A673 (cell line): Measurements from ENCODE around the gene VASH2. TPM values are rescaled to one million over a fixed set of nuclear protein-coding genes. Genes with fewer than 3 reads are reported as not detected.

ENCODE experiments used
- BruUV-seq: library from RNA; stranded (reverse); fragments of 400-500 nt; replicated peaks from 2 replicates; lab custom pipeline; 2021; lab: Mats Ljungman, UMichigan
- CTCF ChIA-PET: fragments of 300-600 bp; sonication (Branson Sonifier 250); formaldehyde crosslinking; loops from one replicate; lab custom pipeline; 2022; ENCODE audit warnings: antibody characterized with exemption; lab: Charles Lee
- POLR2A ChIA-PET: fragments of 300-600 bp; sonication (Branson Sonifier 250); formaldehyde crosslinking; loops from one replicate; lab custom pipeline; 2022; ENCODE audit warnings: antibody characterized with exemption; ENCODE audit not compliant: low non-redundant PET; lab: Charles Lee
- DNase-seq: peaks from one replicate; pipeline ENCODE4 v3.0.0-alpha.2; 2015; ENCODE audit warnings: low spot score
- H3K27ac ChIP-seq: fragments of 200-600 bp; sonication (generic); 2 replicates; pipeline ENCODE4 v1.5.1; 2016; ENCODE audit warnings: mixed run types, low read depth, mild to moderate bottlenecking, mixed read lengths, antibody characterized with exemption, low read length; ENCODE audit not compliant: poor library complexity, severe bottlenecking
- H3K27me3 ChIP-seq: fragments of 200-600 bp; sonication (generic); replicated peaks from 2 replicates; pipeline ENCODE4 v1.6.1; 2017; ENCODE audit warnings: mixed run types, low read depth, mild to moderate bottlenecking, mixed read lengths, antibody characterized with exemption, low read length; ENCODE audit not compliant: insufficient read depth, poor library complexity
- H3K36me3 ChIP-seq: fragments of 200-600 bp; sonication (generic); 2 replicates; pipeline ENCODE4 v1.6.1; 2016; ENCODE audit warnings: mixed run types, mild to moderate bottlenecking, mixed read lengths, antibody characterized with exemption, low read length; ENCODE audit not compliant: insufficient read depth, poor library complexity, severe bottlenecking
- H3K4me1 ChIP-seq: fragments of 200-600 bp; sonication (generic); 2 replicates; pipeline ENCODE4 v1.6.1; 2017; ENCODE audit warnings: mixed run types, mild to moderate bottlenecking, mixed read lengths, antibody characterized with exemption, low read length; ENCODE audit not compliant: insufficient read depth, poor library complexity, severe bottlenecking
- H3K4me3 ChIP-seq: fragments of 200-600 bp; sonication (generic); 2 replicates; pipeline ENCODE4 v1.5.1; 2016; ENCODE audit warnings: low read depth, mixed run types, mild to moderate bottlenecking, mixed read lengths, low read length; ENCODE audit not compliant: poor library complexity, severe bottlenecking
- H3K9me3 ChIP-seq: fragments of 200-600 bp; sonication (generic); 2 replicates; pipeline ENCODE4 v1.6.1; 2016; ENCODE audit warnings: mixed run types, low read depth, mild to moderate bottlenecking, mixed read lengths, antibody characterized with exemption, low read length; ENCODE audit not compliant: poor library complexity, severe bottlenecking
- CTCF ChIP-seq: fragments of 300-800, 200-600 bp; sonication (generic); conservative IDR thresholded peaks from 2 replicates; pipeline ENCODE4 v1.5.1; 2017; ENCODE audit warnings: low read depth, mild to moderate bottlenecking, antibody characterized with exemption, low read length, moderate library complexity, mixed read lengths
- EZH2 ChIP-seq: fragments of 200-600 bp; sonication (generic); IDR thresholded peaks from 2 replicates; pipeline ENCODE4 v1.6.1; 2017; ENCODE audit warnings: borderline replicate concordance, low read depth, mild to moderate bottlenecking, mixed read lengths, antibody characterized with exemption, low read length; ENCODE audit not compliant: poor library complexity, severe bottlenecking
- intact Hi-C: fragments of 100-400 bp; cut with micrococcal nuclease; formaldehyde crosslinking; loops from one replicate; pipeline ENCODE4 v1.10.0; 2022; ENCODE audit not compliant: unreplicated experiment
- total RNA-seq: library from RNA; stranded (reverse); gene quantifications from 2 replicates; pipeline ENCODE4 v1.2.3, GENCODE V29; 2021

The VASH2 gene
- total RNA-seq, 1 experiment from 2014 or later: 2.7 TPM

- no TSS peak for BruUV-seq
- ChIA-PET POLR2A (no interaction called here), CTCF (no interaction called here)
- H3K4me1 ChIP-seq: no peaks in the 10 kb centered on the region
- no peaks in the 10 kb centered on the region for H3K9me3 ChIP-seq
- H3K27ac ChIP-seq: no peak overlapping the region
- intact Hi-C loops: no loop called here
- no peak overlapping the region for H3K4me3 ChIP-seq
- H3K36me3 ChIP-seq: no peaks in the 10 kb centered on the region
- H3K27me3 ChIP-seq: no peaks in the 10 kb centered on the region
- no peak for TF ChIP-seq CTCF
- no peak for TF ChIP-seq EZH2
- DNase-seq: no peak
Measured at GRCh38 chr1:212980123-212980785, 29.9 kb downstream of the VASH2 start.

GRCh38 chr1:212981025-212981495 is 30.7 kb downstream of the VASH2 start:
- no peaks in the 10 kb centered on the region for H3K36me3 ChIP-seq
- H3K27me3 ChIP-seq: no peaks in the 10 kb centered on the region
- no peak overlapping the region for H3K4me3 ChIP-seq
- no TSS peak for BruUV-seq
- no peaks in the 10 kb centered on the region for H3K4me1 ChIP-seq
- no peak for DNase-seq
- intact Hi-C loops: no loop called here
- TF ChIP-seq CTCF (no peak), EZH2 (no peak)
- H3K27ac ChIP-seq: no peak overlapping the region
- ChIA-PET CTCF (no interaction called here), POLR2A (no interaction called here)
- H3K9me3 ChIP-seq: no peaks in the 10 kb centered on the region

- TF ChIP-seq EZH2: no peak
- no peak for TF ChIP-seq CTCF
- DNase-seq: no peak
- intact Hi-C loops: no loop called here
- Histone ChIP-seq H3K27ac (no peak overlapping the region), H3K4me1 (no peaks in the 10 kb centered on the region), H3K36me3 (no peaks in the 10 kb centered on the region), H3K27me3 (no peaks in the 10 kb centered on the region), H3K4me3 (no peak overlapping the region), H3K9me3 (no peaks in the 10 kb centered on the region)
- ChIA-PET CTCF (no interaction called here), POLR2A (no interaction called here)
- BruUV-seq: no TSS peak
Measured at GRCh38 chr1:212981571-212982328, 31.4 kb downstream of the VASH2 start.
